NCI-H510A (cell line): ENCODE measurements around the gene ARL8A.
A peak's percentile ranks its signal among the peaks of the same experiment; 100 is the strongest.
"Not testable (repeated sequence)": the region's sequence is repeated elsewhere in the genome, so short reads cannot be mapped to it uniquely, and the experiment has no call there.

Source experiments
- DNase-seq: peaks from one replicate; lab custom pipeline; 2025; lab: John Stamatoyannopoulos, UW

ARL8A gene

GRCh38 chr1:202173993-202174392 is 29.5 kb upstream of the ARL8A start:
- no peak for DNase-seq

GRCh38 chr1:202172015-202172355 is 27.4 kb upstream of the ARL8A start:
- no peak for DNase-seq

DNA sequence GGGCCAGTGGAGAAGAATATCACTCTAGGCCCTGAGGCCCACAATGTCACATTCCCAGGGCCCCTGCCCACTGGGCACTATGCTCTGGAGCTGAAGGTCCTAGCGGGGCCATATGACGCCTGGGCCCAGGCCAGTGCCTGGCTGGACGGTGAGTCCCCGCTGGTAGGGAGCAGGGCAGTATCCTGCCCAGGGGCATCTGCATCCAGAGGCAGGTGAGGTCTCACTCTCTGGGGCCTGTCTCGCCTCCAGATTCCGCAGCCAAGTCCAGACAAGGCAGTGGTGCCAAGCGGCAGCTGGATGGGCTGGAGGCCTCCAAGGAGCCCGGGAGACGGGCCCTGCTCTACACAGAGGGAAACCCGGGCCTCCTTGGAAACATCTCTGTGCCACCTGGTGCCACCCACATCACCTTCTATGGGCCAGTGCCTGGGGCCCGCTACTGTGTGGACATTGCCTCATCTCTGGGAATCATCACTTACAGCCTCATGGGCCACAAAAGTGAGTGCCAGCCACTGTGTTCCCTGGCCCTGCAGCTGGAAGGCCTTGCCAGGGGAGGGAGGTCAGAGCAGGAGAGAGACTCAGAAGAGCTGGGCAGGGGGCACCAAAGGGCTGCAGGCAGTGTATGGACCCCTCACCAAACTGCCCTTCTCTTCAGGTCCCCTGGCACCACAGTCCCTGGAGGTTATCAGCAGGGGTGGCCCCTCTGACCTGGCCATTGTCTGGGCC is 26.9 kb upstream of the ARL8A start:
- no peak for DNase-seq

DNA sequence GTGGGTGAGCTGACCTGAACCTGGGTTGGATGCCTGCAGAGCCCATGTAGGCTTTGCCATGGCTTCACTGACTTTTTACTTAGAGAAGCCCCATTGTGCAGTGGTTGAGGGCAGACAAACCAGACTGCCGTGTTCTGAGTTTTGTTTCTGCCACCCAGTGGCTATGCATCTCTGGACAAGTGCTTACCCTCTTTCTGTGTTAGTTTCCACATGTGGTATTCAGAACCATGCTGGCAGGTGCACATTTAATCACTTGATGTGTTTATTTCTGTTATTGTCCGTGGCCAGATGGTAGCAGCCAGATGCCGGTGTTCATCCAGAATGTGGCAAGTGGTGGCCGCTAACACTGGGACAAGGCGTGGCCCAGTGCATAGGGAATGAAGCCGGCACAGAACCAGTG is 26.2 kb upstream of the ARL8A start:
- DNase-seq: peak; percentile 42

GRCh38 chr1:202168861-202169260 is 24.3 kb upstream of the ARL8A start:
- no peak for DNase-seq

GRCh38 chr1:202167708-202168415 is 23.3 kb upstream of the ARL8A start:
- no peak for DNase-seq

DNA sequence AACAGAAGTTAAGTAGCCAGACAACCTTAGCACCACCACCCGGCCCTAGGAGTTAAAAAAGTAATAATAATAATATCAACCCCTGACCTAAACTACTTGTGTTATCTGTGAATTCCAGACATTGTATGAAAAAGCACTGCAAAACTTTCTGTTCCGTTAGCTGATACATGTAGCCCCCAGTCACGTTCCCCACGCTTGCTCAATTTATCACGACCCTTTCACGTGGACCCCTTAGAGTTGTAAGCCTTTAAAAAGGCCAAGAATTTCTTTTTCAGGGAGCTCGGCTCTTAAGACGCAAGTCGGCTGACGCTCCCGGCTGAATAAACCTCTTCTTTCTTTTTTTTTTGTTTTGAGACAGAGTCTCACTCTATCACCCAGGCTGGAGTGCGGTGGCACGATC is 22.5 kb upstream of the ARL8A start:
- DNase-seq: not testable (repeated sequence)

- DNase-seq: no peak
These were observed 21.7 kb upstream of the ARL8A start for GRCh38 chr1:202165942-202166843.

GRCh38 chr1:202165267-202165941 is 20.9 kb upstream of the ARL8A start:
- DNase-seq: no peak

DNA sequence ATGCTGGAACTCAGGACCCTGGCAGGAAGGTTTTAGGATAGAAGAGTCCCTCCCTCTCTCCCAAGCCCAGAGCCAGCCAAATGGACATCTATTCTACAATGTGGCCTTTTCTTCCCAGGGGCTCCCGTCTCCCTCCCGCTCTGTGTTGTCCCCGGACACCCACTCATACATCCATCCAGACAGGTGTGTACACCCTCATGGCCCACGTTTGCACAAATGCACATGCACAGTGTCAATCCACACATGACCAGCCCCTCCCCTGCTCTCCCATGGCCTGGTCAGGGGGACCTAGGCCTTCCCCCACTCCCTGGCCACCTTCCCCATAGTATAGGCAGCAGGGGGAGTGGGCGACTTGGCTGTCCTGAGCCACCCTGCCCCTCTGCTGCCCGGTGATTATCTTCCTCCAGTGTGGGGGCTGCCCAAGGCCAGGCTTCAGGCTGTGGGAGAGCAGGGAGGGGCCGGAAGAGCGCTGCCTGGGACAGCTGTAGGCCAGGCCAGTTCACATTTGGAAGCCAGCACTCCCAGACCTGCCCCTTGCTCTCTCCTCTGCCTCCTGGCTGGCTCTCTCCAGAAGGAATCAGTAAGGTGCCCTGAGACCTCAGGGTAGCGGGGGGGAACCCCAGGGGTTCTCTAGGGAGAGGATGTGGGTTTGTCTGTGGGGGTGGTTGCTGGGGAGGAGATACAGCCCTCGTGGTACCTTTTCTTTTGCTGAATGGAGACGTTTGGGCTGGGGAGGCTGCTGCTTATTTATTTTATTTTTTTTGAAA is 19.9 kb upstream of the ARL8A start:
- DNase-seq: no peak

DNA sequence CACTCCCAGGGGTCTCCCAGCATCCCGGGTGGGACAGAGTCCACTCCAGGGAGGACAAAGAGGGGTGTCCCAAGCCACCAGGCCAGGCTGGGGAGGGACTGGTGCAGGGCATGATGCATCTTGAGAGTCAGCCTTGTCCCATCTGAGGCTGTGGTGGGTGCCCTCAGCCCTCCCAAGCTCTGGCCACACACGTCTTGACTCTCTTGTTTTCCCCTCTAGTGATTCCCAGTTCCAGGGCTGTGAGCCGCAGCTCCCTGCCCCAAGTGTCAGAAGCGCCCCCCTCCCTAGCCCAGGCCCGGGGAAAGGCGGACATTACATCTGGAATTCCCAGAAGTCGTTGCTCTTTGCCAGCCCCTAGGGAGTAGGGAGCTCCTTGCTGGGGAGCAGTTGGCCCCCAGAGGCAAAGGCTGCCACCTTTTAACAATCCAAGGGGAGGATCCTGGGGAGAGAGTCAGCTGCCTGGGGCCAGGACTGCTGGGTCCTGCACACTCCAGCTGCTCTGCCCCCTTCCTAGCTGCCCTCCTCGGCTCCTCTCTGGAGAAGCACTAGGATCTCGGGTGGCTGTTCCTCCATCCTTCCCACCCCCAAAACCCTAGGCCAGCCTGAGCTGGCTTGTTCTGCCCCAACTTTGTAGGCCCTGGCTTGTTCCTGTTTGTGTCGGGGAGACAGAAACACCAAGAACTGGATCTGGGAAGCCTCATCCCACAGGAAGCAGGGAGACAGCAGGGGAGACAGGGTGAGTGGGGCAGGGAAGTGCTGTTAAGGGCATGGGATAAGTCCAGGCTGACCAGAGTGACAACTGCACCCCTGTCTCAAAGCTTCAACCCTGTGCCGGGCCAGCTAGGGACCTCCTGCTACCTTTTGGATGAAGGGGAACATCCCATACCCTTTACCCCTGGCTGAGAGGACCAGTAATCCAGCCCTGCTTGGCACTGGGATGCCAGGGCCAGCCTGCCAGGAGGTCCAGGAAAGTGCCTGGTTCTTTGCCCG is 19.0 kb upstream of the ARL8A start:
- DNase-seq: no peak

DNA sequence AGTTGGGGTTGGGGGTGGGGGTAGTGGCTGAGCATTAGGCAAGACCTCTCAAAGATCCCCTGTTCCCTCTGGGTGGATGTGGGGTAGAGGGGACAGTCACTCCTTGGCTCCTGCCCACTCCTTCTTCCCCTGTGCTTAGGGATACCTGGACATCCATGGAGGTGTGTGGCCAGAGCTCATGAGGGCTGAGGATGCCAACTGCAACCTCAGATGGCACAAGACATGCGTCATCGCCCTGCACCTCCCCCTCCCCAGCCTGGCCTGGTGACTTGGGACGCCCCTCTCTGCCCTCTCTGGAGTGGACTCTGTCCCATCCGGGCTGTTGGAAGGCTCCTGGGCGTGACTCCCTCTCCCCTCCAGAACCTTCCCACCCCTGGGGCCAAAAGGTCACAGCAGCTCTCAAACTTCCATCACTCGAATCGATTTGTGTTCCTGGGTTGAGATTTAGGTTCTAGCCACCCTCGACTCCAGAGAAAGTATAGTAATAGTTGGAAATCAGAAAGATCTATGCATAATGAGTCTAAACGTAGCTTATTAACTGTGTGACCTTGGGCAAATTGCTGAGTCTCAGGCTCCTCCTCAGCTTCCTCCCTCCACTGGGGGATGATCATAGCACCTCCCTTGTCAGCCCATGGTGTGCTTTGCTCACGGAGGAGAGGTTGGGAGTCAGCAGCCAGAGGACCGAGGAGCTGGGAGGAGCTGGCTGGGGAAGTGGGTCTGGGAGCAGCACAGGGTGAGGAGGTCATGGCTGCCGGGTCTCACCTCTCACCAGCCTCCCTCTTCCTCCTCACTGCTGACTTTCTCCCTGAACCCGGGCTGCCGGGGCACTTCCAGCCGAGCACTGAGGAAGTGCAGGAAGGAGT is 18.1 kb upstream of the ARL8A start:
- no peak for DNase-seq

DNA sequence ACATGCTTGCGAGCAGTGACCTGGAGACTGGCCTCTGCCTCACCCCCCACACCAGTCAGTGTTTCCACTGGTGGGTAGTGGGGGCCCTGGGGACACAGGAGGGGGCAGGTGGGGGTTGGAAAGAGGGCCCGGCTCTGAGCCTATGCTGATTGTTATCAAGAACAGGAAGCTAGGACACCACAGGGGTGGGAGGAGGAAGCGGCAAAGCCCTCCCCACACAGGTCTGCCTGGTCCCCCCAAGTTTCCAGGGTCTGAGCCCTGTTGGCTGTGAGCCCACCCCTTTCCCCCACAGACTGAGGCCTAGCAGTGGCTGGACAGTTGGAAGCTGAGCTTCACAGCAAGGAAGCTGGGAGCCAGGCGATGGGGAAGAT is 17.5 kb upstream of the ARL8A start:
- DNase-seq: no peak

DNA sequence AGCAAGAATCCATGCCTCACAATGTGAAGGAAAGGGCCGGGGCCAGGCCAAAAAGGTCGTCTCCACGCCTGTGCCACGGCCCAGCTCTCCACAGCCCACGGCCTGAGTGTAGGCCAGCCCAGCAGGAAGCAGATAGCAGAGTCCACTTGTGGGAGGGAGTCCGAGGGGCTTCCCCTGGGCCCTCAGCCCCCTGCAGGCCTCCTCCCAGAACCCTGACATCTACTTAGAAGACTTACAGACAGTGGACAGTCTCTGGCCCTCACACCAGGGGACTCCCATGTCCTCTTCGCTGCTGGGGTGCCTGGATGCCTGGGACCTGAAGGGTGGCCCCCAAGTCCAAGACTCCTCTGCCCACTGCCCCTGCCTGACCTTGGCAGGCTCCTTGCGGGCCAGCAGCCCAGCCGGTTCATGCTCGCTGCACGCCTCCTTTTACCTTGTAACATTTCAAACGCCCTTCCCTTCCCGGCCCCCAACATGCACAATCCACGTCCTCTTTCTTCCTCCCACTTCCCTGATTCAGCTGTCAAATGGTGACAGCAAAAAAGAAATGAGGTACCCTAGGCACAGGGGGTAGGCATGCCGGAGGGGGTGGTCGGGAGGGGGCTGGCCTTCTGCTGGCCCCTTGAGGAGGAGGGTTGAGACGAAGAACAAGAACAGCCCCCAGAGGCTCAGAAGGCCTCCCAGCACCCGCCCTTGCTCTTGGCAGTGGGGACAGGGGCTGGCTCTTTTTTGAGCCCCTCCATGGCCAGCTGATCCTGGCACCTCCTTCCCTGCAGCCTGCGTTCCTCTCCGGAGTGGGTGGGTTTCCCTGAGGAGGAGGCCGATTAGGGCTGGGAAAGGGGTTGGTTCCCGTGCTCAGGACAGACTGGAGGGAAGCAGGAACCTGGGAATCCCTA is 16.9 kb upstream of the ARL8A start:
- no peak for DNase-seq

- no peak for DNase-seq
These were observed 15.9 kb upstream of the ARL8A start, which contains the start of gene PTPN7 for GRCh38 chr1:202160377-202160940. Gene PTPN7, minus strand, starts transcription at chr1:202160602. Its CDS starts 1,200 bp downstream, at chr1:202159402.

GRCh38 chr1:202159534-202160371 is 15.2 kb upstream of the ARL8A start:
- DNase-seq: no peak
